ENCODE measurements around the gene QRSL1. TPM values are rescaled to one million over a fixed set of nuclear protein-coding genes. Genes with fewer than 3 reads are reported as not detected.

QRSL1 gene
- total and polyA plus RNA-seq, 10 of the 15 experiments (the other 5 are each of a cell fraction or from before 2014, with no cell fraction given), result 11.9 to 23.5 (median 15.5) TPM

DNA sequence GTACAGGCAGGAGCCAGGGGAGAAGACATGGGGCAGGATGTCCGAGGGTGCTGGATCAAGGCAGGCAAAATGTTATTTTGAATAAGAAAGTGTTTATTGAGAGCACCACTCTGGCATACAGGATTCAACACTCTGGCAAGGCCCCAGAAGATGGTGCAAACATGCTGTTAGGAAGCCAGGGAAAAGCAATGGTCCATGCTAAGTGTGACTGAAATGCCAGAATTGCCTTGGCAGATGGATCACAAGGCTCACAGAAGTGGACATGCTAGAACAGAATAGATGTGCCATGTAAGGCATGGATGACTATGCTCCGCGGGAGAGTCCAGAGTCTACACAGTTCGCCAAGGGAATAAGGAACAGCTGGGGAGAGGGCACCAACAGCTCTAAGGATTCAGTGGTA lies 54.6 kb downstream of the QRSL1 start (continued):
- TF ChIP-seq, protein P1, sequence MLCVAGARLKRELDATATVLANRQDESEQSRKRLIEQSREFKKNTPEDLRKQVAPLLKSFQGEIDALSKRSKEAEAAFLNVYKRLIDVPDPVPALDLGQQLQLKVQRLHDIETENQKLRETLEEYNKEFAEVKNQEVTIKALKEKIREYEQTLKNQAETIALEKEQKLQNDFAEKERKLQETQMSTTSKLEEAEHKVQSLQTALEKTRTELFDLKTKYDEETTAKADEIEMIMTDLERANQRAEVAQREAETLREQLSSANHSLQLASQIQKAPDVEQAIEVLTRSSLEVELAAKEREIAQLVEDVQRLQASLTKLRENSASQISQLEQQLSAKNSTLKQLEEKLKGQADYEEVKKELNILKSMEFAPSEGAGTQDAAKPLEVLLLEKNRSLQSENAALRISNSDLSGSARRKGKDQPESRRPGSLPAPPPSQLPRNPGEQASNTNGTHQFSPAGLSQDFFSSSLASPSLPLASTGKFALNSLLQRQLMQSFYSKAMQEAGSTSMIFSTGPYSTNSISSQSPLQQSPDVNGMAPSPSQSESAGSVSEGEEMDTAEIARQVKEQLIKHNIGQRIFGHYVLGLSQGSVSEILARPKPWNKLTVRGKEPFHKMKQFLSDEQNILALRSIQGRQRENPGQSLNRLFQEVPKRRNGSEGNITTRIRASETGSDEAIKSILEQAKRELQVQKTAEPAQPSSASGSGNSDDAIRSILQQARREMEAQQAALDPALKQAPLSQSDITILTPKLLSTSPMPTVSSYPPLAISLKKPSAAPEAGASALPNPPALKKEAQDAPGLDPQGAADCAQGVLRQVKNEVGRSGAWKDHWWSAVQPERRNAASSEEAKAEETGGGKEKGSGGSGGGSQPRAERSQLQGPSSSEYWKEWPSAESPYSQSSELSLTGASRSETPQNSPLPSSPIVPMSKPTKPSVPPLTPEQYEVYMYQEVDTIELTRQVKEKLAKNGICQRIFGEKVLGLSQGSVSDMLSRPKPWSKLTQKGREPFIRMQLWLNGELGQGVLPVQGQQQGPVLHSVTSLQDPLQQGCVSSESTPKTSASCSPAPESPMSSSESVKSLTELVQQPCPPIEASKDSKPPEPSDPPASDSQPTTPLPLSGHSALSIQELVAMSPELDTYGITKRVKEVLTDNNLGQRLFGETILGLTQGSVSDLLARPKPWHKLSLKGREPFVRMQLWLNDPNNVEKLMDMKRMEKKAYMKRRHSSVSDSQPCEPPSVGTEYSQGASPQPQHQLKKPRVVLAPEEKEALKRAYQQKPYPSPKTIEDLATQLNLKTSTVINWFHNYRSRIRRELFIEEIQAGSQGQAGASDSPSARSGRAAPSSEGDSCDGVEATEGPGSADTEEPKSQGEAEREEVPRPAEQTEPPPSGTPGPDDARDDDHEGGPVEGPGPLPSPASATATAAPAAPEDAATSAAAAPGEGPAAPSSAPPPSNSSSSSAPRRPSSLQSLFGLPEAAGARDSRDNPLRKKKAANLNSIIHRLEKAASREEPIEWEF (IDR thresholded peaks at IDR 0.05; ENCODE audit: insufficient replicate concordance, low read depth, low read length), result no peak
- TF ChIP-seq CREB1 (IDR thresholded peaks at IDR 0.05; ENCODE audit: low read depth), result no peak
- no peak for TF ChIP-seq NR2F1 (conservative IDR thresholded peaks at IDR 0.05)
- TF ChIP-seq FOXK2 (IDR thresholded peaks at IDR 0.05), result no peak

DNA sequence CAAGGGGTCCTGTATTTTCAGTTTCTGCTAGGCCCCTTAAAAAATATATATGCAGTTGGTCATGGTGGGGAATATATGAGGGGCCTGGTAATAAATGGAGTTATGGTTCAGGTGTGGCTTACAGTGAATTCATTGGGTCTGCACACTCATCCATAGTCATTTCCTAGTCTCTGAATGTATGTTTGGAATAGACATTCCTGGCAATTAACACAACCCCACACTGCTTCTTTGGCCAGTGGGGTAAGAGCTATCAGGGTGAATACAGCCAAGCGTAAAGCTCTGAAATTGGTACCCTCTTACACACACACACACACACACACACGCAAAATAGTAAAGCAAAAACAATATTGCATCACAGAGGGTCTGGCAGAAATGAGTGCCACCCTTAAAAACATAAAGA lies 56.5 kb downstream of the QRSL1 start:
- Histone ChIP-seq H4K20me1 (ENCODE audit: control insufficient read depth, insufficient read depth) (no peaks in the 10 kb centered on the region), H2AFZ (ENCODE audit: control insufficient read depth, low read depth, low read length) (no peak overlapping the region), H3K9me3 (replicated peaks; ENCODE audit: control insufficient read depth, insufficient read depth, low read length) (no peaks in the 10 kb centered on the region; the same call in 2 of the 3 replicates), H3K4me1 (ENCODE audit: control insufficient read depth, insufficient read depth, low read length) (no peaks in the 10 kb centered on the region; the same call in 1 of the 2 replicates), H3K36me3 (ENCODE audit: control insufficient read depth in 2 of 2, insufficient read depth in 2 of 2, low read length in 1 of 2) (no peaks in the 10 kb centered on the region), H3K79me2 (ENCODE audit: control insufficient read depth, insufficient read depth, low read length) (no peaks in the 10 kb centered on the region), H3K4me2 (ENCODE audit: control insufficient read depth, insufficient read depth) (no peak overlapping the region), H3K4me3 (no peak overlapping the region), H3K27ac (ENCODE audit: control insufficient read depth, insufficient read depth) (no peak overlapping the region), H3K27me3 (replicated peaks in 1 of 2; ENCODE audit: control insufficient read depth in 2 of 2, insufficient read depth in 2 of 2, low read length in 1 of 2) (no peaks in the 10 kb centered on the region), H3K9ac (ENCODE audit: control insufficient read depth, insufficient read depth, low read length) (no peak overlapping the region)
- BruUV-seq (replicated peaks), result no TSS peak
- ATAC-seq (no peak), DNase-seq (ENCODE audit: low read depth, low spot score) (no peak), FAIRE-seq (no peak)
- CTCF ChIA-PET, result interaction anchor here (2.9 kb wide), 1 partner anchor 76 kb away, joined by 15 read pairs; no protein-coding TSS in a partner anchor
- POLR2A ChIA-PET, result no interaction called here
- intact Hi-C loops (cut with micrococcal nuclease; ENCODE audit: unreplicated experiment) (no loop called here), in situ Hi-C loops (cut with MboI) (no loop called here)
- RAD21 ChIA-PET (ENCODE audit: unreplicated experiment), result no interaction called here
- WGBS (ENCODE audit: insufficient coverage, insufficient replicate concordance, low lambda C conversion rate, missing lambda C conversion rate), result 100% methylated on average over 2 of the region's 2 CpGs
- SMC1A ChIA-PET (ENCODE audit: uncharacterized antibody, unreplicated experiment), result no interaction called here
- TF ChIP-seq KAT2A (conservative IDR thresholded peaks at IDR 0.05; ENCODE audit: control insufficient read depth, low read depth, low read length) (no peak), CBX5 (IDR thresholded peaks at IDR 0.05; ENCODE audit: low read depth) (no peak), BMI1 (IDR thresholded peaks at IDR 0.05; ENCODE audit: borderline replicate concordance) (no peak), MYB (IDR thresholded peaks at IDR 0.05; ENCODE audit: borderline replicate concordance, low read depth, low read length) (no peak), GATAD2B (conservative IDR thresholded peaks at IDR 0.05; ENCODE audit: low read depth) (no peak), CBX3 (IDR thresholded peaks at IDR 0.05; ENCODE audit: borderline replicate concordance, low read depth) (no peak), SMAD1 (IDR thresholded peaks at IDR 0.05; ENCODE audit: low read depth, partially characterized antibody) (no peak), IKZF2 (IDR thresholded peaks at IDR 0.05) (no peak), ASH2L (IDR thresholded peaks at IDR 0.05; ENCODE audit: borderline replicate concordance, low read depth) (no peak)
- TF ChIP-seq, protein P2, sequence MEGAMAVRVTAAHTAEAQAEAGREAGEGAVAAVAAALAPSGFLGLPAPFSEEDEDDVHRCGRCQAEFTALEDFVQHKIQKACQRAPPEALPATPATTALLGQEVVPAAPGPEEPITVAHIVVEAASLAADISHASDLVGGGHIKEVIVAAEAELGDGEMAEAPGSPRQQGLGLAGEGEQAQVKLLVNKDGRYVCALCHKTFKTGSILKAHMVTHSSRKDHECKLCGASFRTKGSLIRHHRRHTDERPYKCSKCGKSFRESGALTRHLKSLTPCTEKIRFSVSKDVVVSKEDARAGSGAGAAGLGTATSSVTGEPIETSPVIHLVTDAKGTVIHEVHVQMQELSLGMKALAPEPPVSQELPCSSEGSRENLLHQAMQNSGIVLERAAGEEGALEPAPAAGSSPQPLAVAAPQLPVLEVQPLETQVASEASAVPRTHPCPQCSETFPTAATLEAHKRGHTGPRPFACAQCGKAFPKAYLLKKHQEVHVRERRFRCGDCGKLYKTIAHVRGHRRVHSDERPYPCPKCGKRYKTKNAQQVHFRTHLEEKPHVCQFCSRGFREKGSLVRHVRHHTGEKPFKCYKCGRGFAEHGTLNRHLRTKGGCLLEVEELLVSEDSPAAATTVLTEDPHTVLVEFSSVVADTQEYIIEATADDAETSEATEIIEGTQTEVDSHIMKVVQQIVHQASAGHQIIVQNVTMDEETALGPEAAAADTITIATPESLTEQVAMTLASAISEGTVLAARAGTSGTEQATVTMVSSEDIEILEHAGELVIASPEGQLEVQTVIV (IDR thresholded peaks at IDR 0.05; ENCODE audit: borderline replicate concordance, partially characterized antibody), result no peak
- TF ChIP-seq, protein P3, sequence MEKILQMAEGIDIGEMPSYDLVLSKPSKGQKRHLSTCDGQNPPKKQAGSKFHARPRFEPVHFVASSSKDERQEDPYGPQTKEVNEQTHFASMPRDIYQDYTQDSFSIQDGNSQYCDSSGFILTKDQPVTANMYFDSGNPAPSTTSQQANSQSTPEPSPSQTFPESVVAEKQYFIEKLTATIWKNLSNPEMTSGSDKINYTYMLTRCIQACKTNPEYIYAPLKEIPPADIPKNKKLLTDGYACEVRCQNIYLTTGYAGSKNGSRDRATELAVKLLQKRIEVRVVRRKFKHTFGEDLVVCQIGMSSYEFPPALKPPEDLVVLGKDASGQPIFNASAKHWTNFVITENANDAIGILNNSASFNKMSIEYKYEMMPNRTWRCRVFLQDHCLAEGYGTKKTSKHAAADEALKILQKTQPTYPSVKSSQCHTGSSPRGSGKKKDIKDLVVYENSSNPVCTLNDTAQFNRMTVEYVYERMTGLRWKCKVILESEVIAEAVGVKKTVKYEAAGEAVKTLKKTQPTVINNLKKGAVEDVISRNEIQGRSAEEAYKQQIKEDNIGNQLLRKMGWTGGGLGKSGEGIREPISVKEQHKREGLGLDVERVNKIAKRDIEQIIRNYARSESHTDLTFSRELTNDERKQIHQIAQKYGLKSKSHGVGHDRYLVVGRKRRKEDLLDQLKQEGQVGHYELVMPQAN (conservative IDR thresholded peaks at IDR 0.05), result no peak

Measured in GM12878 (cell line).